Measurements from ENCODE around the gene GAS6. TPM values are rescaled to one million over a fixed set of nuclear protein-coding genes. Genes with fewer than 3 reads are reported as not detected.

Gene GAS6
- total and polyA plus RNA-seq, 2 donors (not counting 1 experiment from before 2014, with no cell fraction given) = 0.25 to 0.78 TPM

- H3K4me3 ChIP-seq (ENCODE audit: control extremely low read depth in 1 of 5, extremely low read depth in 1 of 5, insufficient read depth in 1 of 5, low read depth in 2 of 5, low read length in 4 of 5) = no peak overlapping the region
- peaks cover 0 to 38% (median 16%) of the 10 kb centered on the region in 4 experiments for H3K27me3 ChIP-seq (replicated peaks in 1 of 4; ENCODE audit: control extremely low read depth in 1 of 4, control insufficient read depth in 3 of 4, insufficient read depth in 4 of 4, low read length in 3 of 4)
- ATAC-seq (ENCODE audit: low read depth) = no peak
- no peak overlapping the region for H3K9ac ChIP-seq (ENCODE audit: low read length)
- no peaks in the 10 kb centered on the region for H4K20me1 ChIP-seq (ENCODE audit: control insufficient read depth, insufficient read depth, low read length, poor library complexity, severe bottlenecking)
- H3K27ac ChIP-seq (ENCODE audit: low read length in 2 of 2) = no peak overlapping the region
- ChIA-PET CTCF (no interaction called here), POLR2A (no interaction called here)
- H3K4me1 ChIP-seq (ENCODE audit: control insufficient read depth in 2 of 2, insufficient read depth in 2 of 2, low read length in 2 of 2) = peaks cover 0 to 8% of the 10 kb centered on the region in 2 donors
- no peak overlapping the region for H3K4me2 ChIP-seq (replicated peaks; ENCODE audit: low read depth, low read length, poor library complexity, severe bottlenecking)
- Mint-ChIP-seq H3K4me3 (no peak overlapping the region), H3K27me3 (peaks cover 13% of the 10 kb centered on the region), H3K9me3 (ENCODE audit: insufficient read depth) (no peaks in the 10 kb centered on the region), H3K27ac (no peak overlapping the region), H3K4me1 (peaks cover 6% of the 10 kb centered on the region)
- no peak for DNase-seq
- H3K36me3 ChIP-seq (replicated peaks in 1 of 2; ENCODE audit: control extremely low read depth in 1 of 2, control insufficient read depth in 1 of 2, extremely low read depth in 1 of 2, insufficient read depth in 2 of 2, low read length in 1 of 2) = no peaks in the 10 kb centered on the region
- H3K79me2 ChIP-seq (ENCODE audit: control insufficient read depth, insufficient read depth, low read length) = no peaks in the 10 kb centered on the region
- WGBS (ENCODE audit: insufficient coverage) = 99% methylated on average over 3 of the region's 3 CpGs
- intact Hi-C loops (cut with micrococcal nuclease) = no loop called here
- TF ChIP-seq EZH2 (IDR thresholded peaks at IDR 0.05; ENCODE audit: borderline replicate concordance, insufficient read depth, low read depth, low read length, poor library complexity, severe bottlenecking) (no peak), CTCF (IDR thresholded peaks at IDR 0.05) (no peak)
- peaks cover 0 to 33% (median 0%) of the 10 kb centered on the region in 3 donors for H3K9me3 ChIP-seq (ENCODE audit: control extremely low read depth in 1 of 3, control insufficient read depth in 2 of 3, insufficient read depth in 1 of 3, low read length in 2 of 3)
- no peak overlapping the region for H2AFZ ChIP-seq (ENCODE audit: insufficient read depth, low read depth, low read length, poor library complexity, severe bottlenecking)
These were observed 13.0 kb downstream of the GAS6 start for GRCh38 chr13:113850722-113851479.

GRCh38 chr13:113849981-113850721 is 13.7 kb downstream of the GAS6 start:
- Histone ChIP-seq H3K4me2 (replicated peaks; ENCODE audit: low read depth, low read length, poor library complexity, severe bottlenecking) (no peak overlapping the region), H3K9me3 (ENCODE audit: control extremely low read depth in 1 of 3, control insufficient read depth in 2 of 3, insufficient read depth in 1 of 3, low read length in 2 of 3) (peaks cover 0 to 35% (median 0%) of the 10 kb centered on the region in 3 donors), H3K9ac (ENCODE audit: low read length) (no peak overlapping the region), H3K27ac (ENCODE audit: low read length in 2 of 2) (no peak overlapping the region), H3K36me3 (replicated peaks in 1 of 2; ENCODE audit: control extremely low read depth in 1 of 2, control insufficient read depth in 1 of 2, extremely low read depth in 1 of 2, insufficient read depth in 2 of 2, low read length in 1 of 2) (no peaks in the 10 kb centered on the region), H3K4me3 (ENCODE audit: control extremely low read depth in 1 of 5, extremely low read depth in 1 of 5, insufficient read depth in 1 of 5, low read depth in 2 of 5, low read length in 4 of 5) (no peak overlapping the region), H2AFZ (ENCODE audit: insufficient read depth, low read depth, low read length, poor library complexity, severe bottlenecking) (no peak overlapping the region), H3K4me1 (ENCODE audit: control insufficient read depth in 2 of 2, insufficient read depth in 2 of 2, low read length in 2 of 2) (peaks cover 0 to 6% of the 10 kb centered on the region in 2 donors), H4K20me1 (ENCODE audit: control insufficient read depth, insufficient read depth, low read length, poor library complexity, severe bottlenecking) (no peaks in the 10 kb centered on the region), H3K79me2 (ENCODE audit: control insufficient read depth, insufficient read depth, low read length) (no peaks in the 10 kb centered on the region), H3K27me3 (replicated peaks in 1 of 4; ENCODE audit: control extremely low read depth in 1 of 4, control insufficient read depth in 3 of 4, insufficient read depth in 4 of 4, low read length in 3 of 4) (peaks cover 0 to 36% (median 17%) of the 10 kb centered on the region in 4 experiments)
- intact Hi-C loops (cut with micrococcal nuclease) = no loop called here
- TF ChIP-seq CTCF (IDR thresholded peaks at IDR 0.05) = no peak
- no peak for TF ChIP-seq EZH2 (IDR thresholded peaks at IDR 0.05; ENCODE audit: borderline replicate concordance, insufficient read depth, low read depth, low read length, poor library complexity, severe bottlenecking)
- ChIA-PET POLR2A (no interaction called here), CTCF (no interaction called here)
- no peak overlapping the region for H3K4me3 Mint-ChIP-seq
- 79% methylated on average over 7 of the region's 8 CpGs for WGBS (ENCODE audit: insufficient coverage)
- no peak overlapping the region for H3K27ac Mint-ChIP-seq
- peaks cover 10% of the 10 kb centered on the region for H3K27me3 Mint-ChIP-seq
- DNase-seq = no peak
- H3K4me1 Mint-ChIP-seq = peaks cover 6% of the 10 kb centered on the region
- no peak for ATAC-seq (ENCODE audit: low read depth)
- H3K9me3 Mint-ChIP-seq (ENCODE audit: insufficient read depth) = no peaks in the 10 kb centered on the region
